ENCODE data around the gene KCNIP4. TPM values are rescaled to one million over a fixed set of nuclear protein-coding genes. Genes with fewer than 3 reads are reported as not detected.

Gene KCNIP4
- total and polyA plus RNA-seq, 2 experiments from 2014 or later = 0.14 to 0.63 TPM

GRCh38 chr4:21753084-21753760 is 195.3 kb downstream of the KCNIP4 start:
- ATAC-seq = no peak
- H4K20me1 ChIP-seq (replicated peaks; ENCODE audit: insufficient read depth) = no peaks in the 10 kb centered on the region
- Mint-ChIP-seq H3K4me3 (no peak overlapping the region), H3K27me3 (ENCODE audit: insufficient read depth, low read depth, poor library complexity) (no peaks in the 10 kb centered on the region), H3K27ac (no peak overlapping the region), H3K4me1 (peaks cover 19% of the 10 kb centered on the region), H3K36me3 (ENCODE audit: low read depth) (no peaks in the 10 kb centered on the region), H3K9me3 (no peaks in the 10 kb centered on the region)
- DNase-seq (ENCODE audit: low spot score) = no peak
- no peaks in the 10 kb centered on the region for H3K27me3 ChIP-seq (ENCODE audit: insufficient read depth)
- no peaks in the 10 kb centered on the region for H3K79me2 ChIP-seq (replicated peaks; ENCODE audit: insufficient read depth)
- H3K4me3 ChIP-seq = no peak overlapping the region
- no peaks in the 10 kb centered on the region for H3K36me3 ChIP-seq (ENCODE audit: insufficient read depth)
- no peak overlapping the region for H3K4me2 ChIP-seq
- H3K4me1 ChIP-seq (ENCODE audit: insufficient read depth) = peaks cover 7% of the 10 kb centered on the region; the same call in 1 of the 2 replicates
- H3K27ac ChIP-seq (ENCODE audit: low read depth) = no peak overlapping the region
- H3K9me2 ChIP-seq (ENCODE audit: insufficient read depth) = no peaks in the 10 kb centered on the region; the same call in 1 of the 2 replicates
- H3F3A ChIP-seq (replicated peaks; ENCODE audit: low read depth) = no peaks in the 10 kb centered on the region
- H2AFZ ChIP-seq = peak overlapping the region; percentile 34; the same call in 1 of the 2 replicates
- no peak for TF ChIP-seq ZNF114 (CRISPR knock-in tag; IDR thresholded peaks at IDR 0.05)
- no peak for TF ChIP-seq CTCF (conservative IDR thresholded peaks at IDR 0.05; ENCODE audit: low read depth in 2 of 2)
- TF ChIP-seq ZNF462 (CRISPR knock-in tag; IDR thresholded peaks at IDR 0.05) = no peak
- TF ChIP-seq JUNB (IDR thresholded peaks at IDR 0.05; ENCODE audit: unreplicated experiment) = no peak
- no peak for TF ChIP-seq REST (IDR thresholded peaks at IDR 0.05; ENCODE audit: unreplicated experiment)
- no peak for TF ChIP-seq STAT1 (IDR thresholded peaks at IDR 0.05; ENCODE audit: unreplicated experiment)
- no peak for TF ChIP-seq POLR2AphosphoS5 (IDR thresholded peaks at IDR 0.05; ENCODE audit: low read depth)
- TF ChIP-seq EZH2 (IDR thresholded peaks at IDR 0.05; ENCODE audit: low read depth, unreplicated experiment) = no peak
- no peak for TF ChIP-seq CREB1 (CRISPR knock-in tag; IDR thresholded peaks at IDR 0.05; ENCODE audit: low read depth)
- no peak for TF ChIP-seq ETS1 (IDR thresholded peaks at IDR 0.05)
- no peak for TF ChIP-seq EZH2phosphoT487 (IDR thresholded peaks at IDR 0.05; ENCODE audit: unreplicated experiment)
- no peak for TF ChIP-seq ZNF331 (CRISPR knock-in tag; IDR thresholded peaks at IDR 0.05; ENCODE audit: low read depth)
